ENCODE measurements around the gene NLE1.

Gene NLE1

GRCh38 chr17:35141681-35142466, at the start of gene NLE1:
TSS of gene NLE1 (minus strand) at chr17:35142303. CDS start at chr17:35142275, 28 bp downstream.
- Mint-ChIP-seq H3K4me3 (peak within 1 kb of the TSS; percentile 84), H3K27me3 (ENCODE audit: low read depth, poor library complexity) (peaks cover 4% of the 10 kb centered on the region), H3K27ac (no peak within 1 kb of the TSS), H3K36me3 (ENCODE audit: low read depth) (peaks cover 13% of the 10 kb centered on the region), H3K4me1 (peaks cover 9% of the 10 kb centered on the region), H3K9me3 (no peaks in the 10 kb centered on the region)
- peak; percentile 88 for DNase-seq
- TF ChIP-seq CTCF (IDR thresholded peaks at IDR 0.05), result peak; percentile 86

GRCh38 chr17:35191001-35191695, 49.0 kb upstream of the NLE1 start:
- no peak for TF ChIP-seq CTCF (IDR thresholded peaks at IDR 0.05)

GRCh38 chr17:35189291-35189690, 47.2 kb upstream of the NLE1 start:
- H3K4me3 Mint-ChIP-seq, result no peak overlapping the region
- DNase-seq, result no peak
- no peaks in the 10 kb centered on the region for H3K4me1 Mint-ChIP-seq
- TF ChIP-seq CTCF (IDR thresholded peaks at IDR 0.05), result no peak
- H3K36me3 Mint-ChIP-seq (ENCODE audit: low read depth), result no peaks in the 10 kb centered on the region
- peaks cover 11% of the 10 kb centered on the region for H3K9me3 Mint-ChIP-seq
- H3K27me3 Mint-ChIP-seq (ENCODE audit: low read depth, poor library complexity), result peaks cover 30% of the 10 kb centered on the region
- no peak overlapping the region for H3K27ac Mint-ChIP-seq

More at GRCh38 chr17:35191001-35191695, 49.0 kb upstream of the NLE1 start:
- H3K4me3 Mint-ChIP-seq, result no peak overlapping the region
- H3K27ac Mint-ChIP-seq, result no peak overlapping the region
- peaks cover 21% of the 10 kb centered on the region for H3K27me3 Mint-ChIP-seq (ENCODE audit: low read depth, poor library complexity)
- no peak for DNase-seq
- H3K9me3 Mint-ChIP-seq, result peaks cover 21% of the 10 kb centered on the region
- H3K36me3 Mint-ChIP-seq (ENCODE audit: low read depth), result no peaks in the 10 kb centered on the region
- H3K4me1 Mint-ChIP-seq, result no peaks in the 10 kb centered on the region

GRCh38 chr17:35188111-35188510, 46.0 kb upstream of the NLE1 start:
- no peak overlapping the region for H3K27ac Mint-ChIP-seq
- DNase-seq, result no peak
- no peaks in the 10 kb centered on the region for H3K36me3 Mint-ChIP-seq (ENCODE audit: low read depth)
- no peaks in the 10 kb centered on the region for H3K4me1 Mint-ChIP-seq
- peaks cover 3% of the 10 kb centered on the region for H3K9me3 Mint-ChIP-seq
- peaks cover 41% of the 10 kb centered on the region for H3K27me3 Mint-ChIP-seq (ENCODE audit: low read depth, poor library complexity)
- no peak for TF ChIP-seq CTCF (IDR thresholded peaks at IDR 0.05)
- no peak overlapping the region for H3K4me3 Mint-ChIP-seq

- H3K36me3 Mint-ChIP-seq (ENCODE audit: low read depth), result no peaks in the 10 kb centered on the region
- DNase-seq, result no peak
- H3K27ac Mint-ChIP-seq, result no peak overlapping the region
- H3K4me1 Mint-ChIP-seq, result no peaks in the 10 kb centered on the region
- H3K9me3 Mint-ChIP-seq, result peaks cover 3% of the 10 kb centered on the region
- H3K4me3 Mint-ChIP-seq, result no peak overlapping the region
- peaks cover 42% of the 10 kb centered on the region for H3K27me3 Mint-ChIP-seq (ENCODE audit: low read depth, poor library complexity)
- no peak for TF ChIP-seq CTCF (IDR thresholded peaks at IDR 0.05)
These were observed 45.4 kb upstream of the NLE1 start for GRCh38 chr17:35187481-35187880.
